RPMI7951 (cell line): Measurements from ENCODE around the gene LRRC8E. TPM values are rescaled to one million over a fixed set of nuclear protein-coding genes. Genes with fewer than 3 reads are reported as not detected.

ENCODE experiments used
- DNase-seq: peaks from one replicate; pipeline ENCODE4 v3.0.0-alpha.2; 2012; ENCODE audit warnings: low read depth
- total RNA-seq: library from RNA; depleted of rRNA; stranded (reverse); fragments of >200 nt; shearing (Covaris generic); gene quantifications from 2 replicates; pipeline ENCODE4 v1.2.3, GENCODE V29; 2014

The LRRC8E gene
- total RNA-seq, 1 experiment from 2014 or later, result 5.2 TPM

GRCh38 chr19:7887408-7888144 lies 734 bp upstream of the LRRC8E start:
- no peak for DNase-seq

- no peak for DNase-seq
Measured at GRCh38 chr19:7888826-7889217, 512 bp downstream of the LRRC8E start.

- peak; percentile 67 for DNase-seq
Measured at GRCh38 chr19:7893362-7894101, 5.2 kb downstream of the LRRC8E start.

DNA sequence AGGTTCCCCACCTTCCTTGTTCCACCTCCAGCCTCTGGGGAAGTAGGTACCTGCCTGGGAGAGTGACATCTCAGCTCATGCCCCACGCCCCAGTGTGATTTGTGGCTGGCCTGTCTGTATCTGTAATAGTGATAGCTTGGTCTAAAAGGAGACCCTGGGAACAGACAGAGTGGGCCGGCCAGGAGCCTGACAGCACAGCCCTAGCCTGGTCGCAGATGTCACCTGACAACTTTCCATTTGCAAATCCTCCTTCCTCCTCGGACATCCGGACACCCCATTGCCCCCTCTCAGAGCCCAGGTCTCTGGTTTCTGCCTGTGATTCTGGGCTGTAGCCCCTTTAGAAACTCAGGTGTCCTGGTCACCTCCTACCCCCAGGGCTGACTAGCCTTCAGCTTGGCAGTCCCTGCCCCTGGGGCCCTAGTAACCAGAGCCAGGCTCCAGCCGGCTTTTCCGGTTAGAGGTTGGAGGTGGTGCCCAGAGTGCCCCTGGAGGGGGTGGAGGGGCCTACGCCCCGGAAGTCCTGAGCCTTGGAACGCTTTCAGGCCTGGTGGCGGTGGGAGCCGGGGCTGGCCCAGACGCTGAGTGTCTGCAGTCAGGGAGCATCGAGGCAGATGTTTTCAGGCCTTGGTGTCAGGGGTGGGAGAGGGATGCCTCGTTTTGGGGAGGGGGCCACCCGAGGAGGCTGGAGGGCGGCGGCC lies 6.5 kb downstream of the LRRC8E start:
- DNase-seq, result no peak

DNA sequence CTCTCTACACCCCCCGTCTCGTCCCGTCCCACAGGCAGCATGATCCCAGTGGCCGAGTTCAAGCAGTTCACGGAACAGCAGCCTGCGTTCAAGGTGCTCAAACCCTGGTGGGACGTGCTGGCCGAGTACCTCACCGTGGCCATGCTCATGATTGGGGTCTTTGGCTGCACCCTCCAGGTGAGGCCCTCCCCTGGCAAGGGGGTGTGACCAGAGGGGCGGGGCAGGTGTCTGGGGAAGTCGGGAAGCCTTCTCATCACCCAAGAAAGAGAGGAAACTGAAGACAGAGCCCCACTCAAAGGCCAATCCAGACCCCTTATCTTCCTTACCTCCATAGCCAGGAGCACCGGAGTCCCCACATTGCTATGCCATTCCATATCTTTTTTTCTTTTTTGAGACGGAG lies 7.3 kb downstream of the LRRC8E start:
- no peak for DNase-seq

DNA sequence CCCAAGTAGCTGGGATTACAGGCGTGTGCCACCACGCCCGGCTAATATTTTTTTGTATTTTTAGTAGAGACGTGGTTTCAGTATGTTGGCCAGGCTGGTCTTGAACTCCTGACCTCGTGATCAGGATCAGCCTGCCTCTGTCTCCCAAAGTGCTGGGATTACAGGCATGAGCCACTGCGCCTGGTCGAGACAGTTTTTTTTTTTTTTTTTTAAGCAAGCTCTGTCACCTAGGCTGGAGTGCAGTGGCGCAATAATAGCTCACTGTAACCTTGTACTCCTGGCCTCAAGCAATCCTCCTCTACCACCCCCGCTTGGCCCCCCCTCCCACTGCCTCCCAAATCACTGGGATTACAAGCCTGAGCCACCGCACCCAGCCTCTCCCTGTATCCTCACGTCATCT lies 9.0 kb downstream of the LRRC8E start:
- DNase-seq, result no peak

- no peak for DNase-seq
Measured at GRCh38 chr19:7898967-7899366, 10.7 kb downstream of the LRRC8E start.

DNA sequence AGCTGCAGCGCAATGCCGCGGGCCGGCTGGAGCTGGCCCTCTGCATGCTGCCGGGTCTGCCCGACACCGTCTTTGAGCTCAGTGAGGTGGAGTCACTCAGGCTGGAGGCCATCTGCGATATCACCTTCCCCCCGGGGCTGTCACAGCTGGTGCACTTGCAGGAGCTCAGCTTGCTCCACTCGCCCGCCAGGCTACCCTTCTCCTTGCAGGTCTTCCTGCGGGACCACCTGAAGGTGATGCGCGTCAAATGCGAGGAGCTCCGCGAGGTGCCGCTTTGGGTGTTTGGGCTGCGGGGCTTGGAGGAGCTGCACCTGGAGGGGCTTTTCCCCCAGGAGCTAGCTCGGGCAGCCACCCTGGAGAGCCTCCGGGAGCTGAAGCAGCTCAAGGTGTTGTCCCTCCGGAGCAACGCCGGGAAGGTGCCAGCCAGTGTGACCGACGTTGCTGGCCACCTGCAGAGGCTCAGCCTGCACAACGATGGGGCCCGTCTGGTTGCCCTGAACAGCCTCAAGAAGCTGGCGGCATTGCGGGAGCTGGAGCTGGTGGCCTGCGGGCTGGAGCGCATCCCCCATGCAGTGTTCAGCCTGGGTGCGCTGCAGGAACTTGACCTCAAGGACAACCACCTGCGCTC lies 11.6 kb downstream of the LRRC8E start:
- no peak for DNase-seq

GRCh38 chr19:7900401-7900870 lies 12.1 kb downstream of the LRRC8E start:
- no peak for DNase-seq

GRCh38 chr19:7900931-7901330 lies 12.6 kb downstream of the LRRC8E start:
- DNase-seq, result no peak

DNA sequence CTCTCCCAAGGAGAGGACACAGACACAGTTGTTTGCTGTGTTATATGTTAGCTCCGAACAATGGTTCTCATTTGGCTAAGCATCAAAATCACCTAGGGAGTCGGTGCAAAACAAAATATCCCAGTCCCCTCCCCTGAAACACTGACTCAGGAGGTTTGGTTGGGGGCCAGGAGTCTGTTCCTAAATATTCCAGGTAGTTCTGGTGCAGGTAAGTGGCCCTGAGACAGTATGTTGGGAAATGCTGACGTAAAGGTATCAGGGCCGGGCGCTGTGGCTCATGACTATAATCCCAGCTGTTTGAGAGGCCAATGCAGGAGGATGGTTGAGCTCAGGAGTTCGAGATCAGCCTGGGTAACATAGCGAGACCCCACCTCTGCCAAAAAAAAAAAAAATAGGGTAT lies 13.0 kb downstream of the LRRC8E start:
- no peak for DNase-seq

- no peak for DNase-seq
Measured at GRCh38 chr19:7902796-7903243, 14.5 kb downstream of the LRRC8E start.

GRCh38 chr19:7903244-7904073 lies 15.1 kb downstream of the LRRC8E start, which contains the start of gene MAP2K7:
Gene MAP2K7 (plus strand): TSS chr19:7903877. CDS start chr19:7903945, 68 bp downstream.
- DNase-seq, result peak; percentile 97

GRCh38 chr19:7904074-7905020 lies 16.0 kb downstream of the LRRC8E start:
- DNase-seq, result no peak

- no peak for DNase-seq
Measured at GRCh38 chr19:7905268-7905667, 17.0 kb downstream of the LRRC8E start.

DNA sequence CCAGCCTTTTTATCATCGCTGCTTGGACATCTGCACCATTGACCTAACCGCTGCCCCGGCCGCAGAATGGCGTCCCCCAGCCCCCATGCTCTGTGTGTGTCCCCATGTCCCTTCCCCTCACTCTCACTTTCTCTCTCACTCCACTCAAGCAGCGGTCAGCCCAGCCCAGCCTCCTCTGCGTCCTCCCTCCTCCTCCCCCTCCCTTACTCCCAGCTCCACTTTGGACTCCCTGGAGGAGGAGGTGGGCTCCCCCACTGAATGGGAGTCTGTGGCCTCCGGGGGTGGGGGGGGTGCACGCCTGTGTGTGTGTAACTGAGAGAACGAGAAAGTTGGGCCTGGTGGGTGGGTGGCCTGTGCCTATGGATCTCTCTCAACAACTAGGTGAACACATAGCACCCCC lies 17.5 kb downstream of the LRRC8E start:
- no peak for DNase-seq

GRCh38 chr19:7907122-7907521 lies 18.8 kb downstream of the LRRC8E start:
- DNase-seq, result no peak

GRCh38 chr19:7907544-7907943 lies 19.2 kb downstream of the LRRC8E start:
- DNase-seq, result no peak

- DNase-seq, result no peak
Measured at GRCh38 chr19:7908078-7908699, 19.9 kb downstream of the LRRC8E start.
